Measurements from ENCODE around the gene ASTN2.

Gene ASTN2

GRCh38 chr9:116436121-116436520 is 978.7 kb downstream of the ASTN2 start:
- no peak for DNase-seq

GRCh38 chr9:116435706-116436105 is 979.2 kb downstream of the ASTN2 start:
- DNase-seq, result no peak

GRCh38 chr9:116434314-116434713 is 980.5 kb downstream of the ASTN2 start:
- no peak for DNase-seq

GRCh38 chr9:116432051-116432450 is 982.8 kb downstream of the ASTN2 start:
- DNase-seq, result no peak

- DNase-seq, result no peak
These were observed 984.0 kb downstream of the ASTN2 start for GRCh38 chr9:116430849-116431248.

- no peak for DNase-seq
These were observed 989.6 kb downstream of the ASTN2 start for GRCh38 chr9:116425244-116425643.

- DNase-seq, result no peak
These were observed 991.7 kb downstream of the ASTN2 start for GRCh38 chr9:116423149-116423548.

GRCh38 chr9:116422119-116422979 is 992.5 kb downstream of the ASTN2 start:
- no peak for DNase-seq

GRCh38 chr9:116420993-116421538 is 993.8 kb downstream of the ASTN2 start:
- DNase-seq, result no peak

GRCh38 chr9:116419181-116419580 is 995.7 kb downstream of the ASTN2 start:
- no peak for DNase-seq

- DNase-seq, result no peak
These were observed 997.4 kb downstream of the ASTN2 start for GRCh38 chr9:116417464-116417863.

- no peak for DNase-seq
These were observed 998.4 kb downstream of the ASTN2 start for GRCh38 chr9:116416421-116416820.

GRCh38 chr9:116414374-116414773 is 1000.5 kb downstream of the ASTN2 start:
- DNase-seq, result no peak

GRCh38 chr9:116411506-116411905 is 1003.4 kb downstream of the ASTN2 start:
- no peak for DNase-seq

GRCh38 chr9:116409638-116410037 is 1005.2 kb downstream of the ASTN2 start:
- DNase-seq, result no peak

GRCh38 chr9:116409129-116409528 is 1005.7 kb downstream of the ASTN2 start:
- DNase-seq, result no peak

GRCh38 chr9:116406469-116406868 is 1008.4 kb downstream of the ASTN2 start:
- no peak for DNase-seq

GRCh38 chr9:116405321-116405720 is 1009.5 kb downstream of the ASTN2 start:
- DNase-seq, result no peak

- DNase-seq, result no peak
These were observed 1010.6 kb downstream of the ASTN2 start for GRCh38 chr9:116404228-116404627.

- no peak for DNase-seq
These were observed 1011.7 kb downstream of the ASTN2 start for GRCh38 chr9:116403171-116403570.

- no peak for DNase-seq
These were observed 1019.2 kb downstream of the ASTN2 start for GRCh38 chr9:116395699-116396037.

- no peak for DNase-seq
These were observed 1019.8 kb downstream of the ASTN2 start for GRCh38 chr9:116394894-116395698.

- no peak for DNase-seq
These were observed 1020.8 kb downstream of the ASTN2 start for GRCh38 chr9:116394070-116394469.

GRCh38 chr9:116393198-116393597 is 1021.7 kb downstream of the ASTN2 start:
- DNase-seq, result no peak
